GM04503 (cell line): ENCODE measurements around the gene BNC2.

Experiments
- DNase-seq: peaks from one replicate; pipeline ENCODE4 v3.0.0-alpha.2; 2012; ENCODE audit warnings: low read depth

The BNC2 gene

GRCh38 chr9:16413509-16414016, 456.9 kb downstream of the BNC2 start:
- DNase-seq, result peak; percentile 90

- no peak for DNase-seq
Observed at GRCh38 chr9:16412740-16413139, 457.7 kb downstream of the BNC2 start.

GRCh38 chr9:16411311-16411710, 459.2 kb downstream of the BNC2 start:
- no peak for DNase-seq

GRCh38 chr9:16410601-16411280, 459.7 kb downstream of the BNC2 start:
- no peak for DNase-seq

- no peak for DNase-seq
Observed at GRCh38 chr9:16407617-16408016, 462.9 kb downstream of the BNC2 start.

- no peak for DNase-seq
Observed at GRCh38 chr9:16406526-16407225, 463.8 kb downstream of the BNC2 start.

- DNase-seq, result no peak
Observed at GRCh38 chr9:16405421-16405820, 465.0 kb downstream of the BNC2 start.

- DNase-seq, result no peak
Observed at GRCh38 chr9:16401701-16402100, 468.8 kb downstream of the BNC2 start.

- no peak for DNase-seq
Observed at GRCh38 chr9:16398691-16399090, 471.8 kb downstream of the BNC2 start.

GRCh38 chr9:16396389-16396788, 474.1 kb downstream of the BNC2 start:
- no peak for DNase-seq

GRCh38 chr9:16391369-16391768, 479.1 kb downstream of the BNC2 start:
- DNase-seq, result no peak

GRCh38 chr9:16387382-16387781, 483.1 kb downstream of the BNC2 start:
- DNase-seq, result no peak

- no peak for DNase-seq
Observed at GRCh38 chr9:16386827-16387077, 483.7 kb downstream of the BNC2 start.

- DNase-seq, result peak; percentile 29
Observed at GRCh38 chr9:16386007-16386826, 484.3 kb downstream of the BNC2 start.

- peak; percentile 25 for DNase-seq
Observed at GRCh38 chr9:16385590-16385989, 484.9 kb downstream of the BNC2 start.

- no peak for DNase-seq
Observed at GRCh38 chr9:16384993-16385392, 485.5 kb downstream of the BNC2 start.

GRCh38 chr9:16377311-16377710, 493.2 kb downstream of the BNC2 start:
- DNase-seq, result no peak

- DNase-seq, result no peak
Observed at GRCh38 chr9:16371306-16371705, 499.2 kb downstream of the BNC2 start.

- no peak for DNase-seq
Observed at GRCh38 chr9:16370647-16371046, 499.8 kb downstream of the BNC2 start.

- DNase-seq, result no peak
Observed at GRCh38 chr9:16369427-16369826, 501.0 kb downstream of the BNC2 start.

- DNase-seq, result no peak
Observed at GRCh38 chr9:16368237-16369087, 502.0 kb downstream of the BNC2 start.

- DNase-seq, result peak; percentile 12
Observed at GRCh38 chr9:16367605-16368231, 502.8 kb downstream of the BNC2 start.
